ENCODE measurements around the gene ZC3H8.
"Not testable (repeated sequence)": the region's sequence is repeated elsewhere in the genome, so short reads cannot be mapped to it uniquely, and the experiment has no call there.

The ZC3H8 gene

GRCh38 chr2:112254466-112255240, at the start of gene ZC3H8:
TSS of gene ZC3H8 (minus strand) at chr2:112255042. CDS start at chr2:112254981, 61 bp downstream.
- peak; percentile 81 for DNase-seq

GRCh38 chr2:112304298-112304941, 49.6 kb upstream of the ZC3H8 start:
- no peak for DNase-seq

- no peak for DNase-seq
Observed at GRCh38 chr2:112301973-112302372, 47.1 kb upstream of the ZC3H8 start.

- peak; percentile 3 for DNase-seq
Observed at GRCh38 chr2:112301171-112301584, 46.3 kb upstream of the ZC3H8 start.

GRCh38 chr2:112296407-112296806, 41.6 kb upstream of the ZC3H8 start:
- DNase-seq, result no peak

GRCh38 chr2:112295407-112296078, 40.7 kb upstream of the ZC3H8 start:
- no peak for DNase-seq

- DNase-seq, result no peak
Observed at GRCh38 chr2:112293636-112294401, 39.0 kb upstream of the ZC3H8 start.

- DNase-seq, result no peak
Observed at GRCh38 chr2:112290648-112291047, 35.8 kb upstream of the ZC3H8 start.

GRCh38 chr2:112290088-112290487, 35.2 kb upstream of the ZC3H8 start:
- no peak for DNase-seq

GRCh38 chr2:112283535-112283934, 28.7 kb upstream of the ZC3H8 start:
- peak; percentile 35 for DNase-seq

GRCh38 chr2:112282066-112282465, 27.2 kb upstream of the ZC3H8 start:
- DNase-seq, result not testable (repeated sequence)

- DNase-seq, result no peak
Observed at GRCh38 chr2:112277596-112278220, 22.9 kb upstream of the ZC3H8 start.

- no peak for DNase-seq
Observed at GRCh38 chr2:112276954-112277353, 22.1 kb upstream of the ZC3H8 start.

GRCh38 chr2:112275887-112276773, 21.3 kb upstream of the ZC3H8 start:
- peak; percentile 76 for DNase-seq

- DNase-seq, result peak; percentile 97
Observed at GRCh38 chr2:112275311-112275886, 20.6 kb upstream of the ZC3H8 start, which contains the start of gene ZC3H6. TSS of gene ZC3H6 (plus strand) at chr2:112275597. CDS start at chr2:112275995, 398 bp downstream.

GRCh38 chr2:112273349-112273748, 18.5 kb upstream of the ZC3H8 start:
- DNase-seq, result no peak

GRCh38 chr2:112272669-112273068, 17.8 kb upstream of the ZC3H8 start:
- no peak for DNase-seq

- no peak for DNase-seq
Observed at GRCh38 chr2:112268547-112268946, 13.7 kb upstream of the ZC3H8 start.

GRCh38 chr2:112262876-112263275, 8.0 kb upstream of the ZC3H8 start:
- no peak for DNase-seq

- DNase-seq, result no peak
Observed at GRCh38 chr2:112260295-112260625, 5.4 kb upstream of the ZC3H8 start.
